GM21381 (cell line): ENCODE results near the gene LSP1.

Experiments used
- ATAC-seq: cut with Tn5 transposase; IDR thresholded peaks from one replicate; pipeline ENCODE4 v1.9.1; 2021; ENCODE audit warnings: mild to moderate bottlenecking, moderate library complexity; ENCODE audit not compliant: unreplicated experiment

Gene LSP1

DNA sequence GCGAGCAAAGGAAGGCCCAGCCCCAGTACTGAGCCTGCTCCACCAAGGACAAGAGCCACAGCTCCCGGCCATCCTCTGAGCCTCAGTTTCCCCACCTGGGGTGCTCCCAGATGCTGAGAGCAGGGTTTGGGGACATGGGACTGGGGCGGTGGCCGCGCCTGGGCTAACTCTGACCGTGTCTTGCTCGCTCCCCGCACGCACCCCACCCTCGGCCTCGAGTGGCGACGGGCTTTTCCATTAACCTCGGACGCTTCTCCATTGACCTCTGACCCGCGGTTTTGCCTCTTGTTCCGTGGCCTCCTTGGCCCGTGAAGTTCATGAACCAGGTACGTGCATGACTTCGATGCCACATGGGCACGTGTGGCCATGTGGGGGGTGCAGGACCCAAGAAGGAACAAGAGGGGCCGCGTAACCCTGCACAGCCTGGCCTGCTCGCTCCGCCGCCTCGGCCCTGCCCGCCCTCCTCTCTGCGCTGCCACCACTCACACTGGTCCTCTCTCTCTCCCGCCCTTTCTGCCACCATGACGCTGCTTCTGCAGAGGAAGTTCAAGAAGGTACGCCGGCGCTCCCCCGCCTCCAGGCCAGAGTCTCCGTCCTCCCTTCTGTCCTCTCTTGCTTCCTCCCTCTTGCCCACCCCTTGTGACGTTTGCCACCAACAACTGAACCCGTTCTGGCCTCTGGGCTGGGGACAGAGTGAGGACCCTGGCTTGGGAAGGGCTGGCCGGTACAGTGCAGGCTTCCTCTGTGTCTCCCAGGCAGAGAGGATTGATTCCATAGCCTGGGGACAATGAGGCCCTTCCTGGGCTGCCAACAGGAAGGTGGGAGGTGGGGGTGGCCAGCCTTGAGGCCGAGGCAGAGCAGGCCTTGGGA is 73.5 kb downstream of the LSP1 start:
- ATAC-seq = no peak

DNA sequence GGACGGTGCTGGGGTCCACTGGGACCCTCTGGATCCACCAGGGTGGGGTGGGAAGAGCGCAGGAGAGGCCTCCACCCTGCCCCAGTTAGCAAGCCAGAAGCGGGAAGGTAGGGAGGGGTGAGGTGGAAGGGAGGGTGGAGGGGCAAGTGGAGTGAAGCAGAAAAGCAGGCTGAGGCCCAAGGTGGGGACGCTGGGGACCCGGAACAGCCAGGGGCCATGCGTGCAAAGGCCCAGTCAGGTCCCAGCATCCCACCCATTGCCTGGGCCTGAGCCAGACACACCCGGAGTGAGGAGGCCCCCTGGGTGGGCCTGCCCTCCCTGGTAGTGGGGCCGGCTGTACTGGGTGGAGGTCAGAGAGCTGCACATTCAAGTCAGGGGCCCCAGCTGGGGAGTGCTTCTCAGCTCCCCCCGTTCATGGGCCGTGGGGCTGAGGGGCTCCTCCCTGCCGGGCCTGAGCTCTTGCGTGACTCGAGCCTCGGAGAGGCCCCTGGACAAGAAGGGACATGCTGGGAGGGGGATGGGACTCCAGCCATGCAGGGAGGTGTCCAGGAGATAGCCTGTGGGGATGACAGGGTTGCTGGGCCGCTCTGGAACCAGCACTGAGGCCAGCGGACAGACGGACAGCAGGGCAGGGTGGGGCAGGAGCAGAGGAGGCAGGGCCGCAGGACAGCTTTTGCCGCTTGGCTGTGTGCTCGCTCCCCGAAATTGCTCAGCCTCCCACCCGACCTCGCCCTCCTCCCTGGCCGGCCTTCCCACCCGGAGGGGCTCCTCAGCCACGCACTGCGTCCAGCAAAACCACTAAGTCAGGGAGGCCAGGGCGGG is 74.4 kb downstream of the LSP1 start:
- no peak for ATAC-seq

GRCh38 chr11:1927848-1928469 is 75.1 kb downstream of the LSP1 start:
- no peak for ATAC-seq

DNA sequence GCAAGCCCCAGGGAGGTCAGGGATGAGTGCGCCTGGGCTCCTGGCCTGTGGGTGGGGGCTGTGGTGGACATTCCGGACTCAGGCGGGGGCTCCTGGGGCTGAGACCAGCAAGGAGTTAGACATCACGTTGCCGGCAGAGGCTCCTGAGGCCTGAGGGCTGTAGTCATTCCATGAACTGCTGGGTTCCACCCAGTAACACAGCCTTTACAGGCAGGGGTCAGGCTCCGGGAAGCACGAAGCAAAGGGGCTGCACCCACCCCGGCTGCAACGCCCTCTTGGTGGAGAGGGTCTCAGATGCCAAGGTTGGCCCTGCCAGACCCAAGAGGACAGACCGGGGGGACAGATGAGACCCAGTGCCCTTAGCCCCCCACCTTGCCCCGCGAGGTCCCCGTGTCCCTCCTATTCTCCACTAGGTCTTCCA is 75.6 kb downstream of the LSP1 start:
- ATAC-seq = no peak

GRCh38 chr11:1928891-1929541 is 76.1 kb downstream of the LSP1 start:
- no peak for ATAC-seq

- ATAC-seq = no peak
Observed at GRCh38 chr11:1929621-1930461, 77.0 kb downstream of the LSP1 start.

- ATAC-seq = no peak
Observed at GRCh38 chr11:1930462-1930830, 77.6 kb downstream of the LSP1 start.

DNA sequence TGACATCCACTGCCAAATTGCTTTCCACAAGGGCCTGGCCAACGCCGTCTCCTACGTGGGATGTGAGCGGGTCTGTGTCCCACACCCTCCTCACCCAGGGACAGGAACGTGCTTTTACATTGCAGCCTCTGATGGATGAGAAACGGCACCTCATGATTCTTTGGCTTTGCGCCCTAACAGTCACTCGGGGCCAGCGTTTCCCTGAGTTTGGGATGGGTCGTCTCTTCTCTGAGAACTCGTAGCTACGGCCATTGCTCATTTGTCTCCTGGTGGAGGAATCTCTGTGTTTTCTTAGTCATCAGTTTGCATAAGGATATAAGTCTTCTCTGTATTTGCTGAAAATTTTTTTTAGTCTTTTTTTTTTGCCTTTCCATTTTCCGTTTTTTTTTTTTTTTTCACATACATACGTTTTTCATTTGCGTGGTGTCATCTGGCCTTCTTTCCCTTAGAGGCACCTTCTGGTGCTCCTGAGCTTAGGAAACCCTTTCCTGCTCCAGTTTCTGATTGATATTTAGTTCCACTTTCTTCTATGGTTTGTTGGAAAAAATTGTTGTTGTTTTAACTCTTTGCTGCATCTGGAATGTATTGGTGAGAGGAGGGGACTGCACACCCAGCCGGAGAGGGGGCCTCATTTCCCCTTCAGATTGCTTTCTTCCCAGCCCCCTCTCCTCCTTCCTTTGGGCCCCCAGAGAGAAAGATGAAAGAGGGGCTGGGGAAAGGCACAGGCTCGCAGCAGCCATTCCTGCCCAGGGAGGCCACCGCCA is 78.6 kb downstream of the LSP1 start:
- ATAC-seq = no peak

GRCh38 chr11:1932105-1932480 is 79.2 kb downstream of the LSP1 start:
- ATAC-seq = no peak

DNA sequence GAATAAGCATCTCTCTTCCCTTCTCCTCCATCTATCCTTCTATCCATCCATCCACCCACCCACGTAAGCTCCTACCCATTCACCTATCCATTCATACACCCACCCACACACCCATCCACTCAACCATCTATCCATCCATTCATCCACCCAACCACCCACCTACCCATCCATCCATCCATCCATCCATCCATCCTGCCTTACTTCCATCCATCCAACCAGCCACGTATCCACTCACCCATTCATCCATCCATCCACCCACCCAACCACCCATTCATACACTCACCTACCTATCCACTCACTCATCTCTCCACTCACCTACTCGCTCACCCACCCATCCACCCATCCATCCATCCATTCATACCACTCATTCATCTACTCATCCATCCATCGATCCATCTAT is 79.8 kb downstream of the LSP1 start:
- ATAC-seq = no peak

DNA sequence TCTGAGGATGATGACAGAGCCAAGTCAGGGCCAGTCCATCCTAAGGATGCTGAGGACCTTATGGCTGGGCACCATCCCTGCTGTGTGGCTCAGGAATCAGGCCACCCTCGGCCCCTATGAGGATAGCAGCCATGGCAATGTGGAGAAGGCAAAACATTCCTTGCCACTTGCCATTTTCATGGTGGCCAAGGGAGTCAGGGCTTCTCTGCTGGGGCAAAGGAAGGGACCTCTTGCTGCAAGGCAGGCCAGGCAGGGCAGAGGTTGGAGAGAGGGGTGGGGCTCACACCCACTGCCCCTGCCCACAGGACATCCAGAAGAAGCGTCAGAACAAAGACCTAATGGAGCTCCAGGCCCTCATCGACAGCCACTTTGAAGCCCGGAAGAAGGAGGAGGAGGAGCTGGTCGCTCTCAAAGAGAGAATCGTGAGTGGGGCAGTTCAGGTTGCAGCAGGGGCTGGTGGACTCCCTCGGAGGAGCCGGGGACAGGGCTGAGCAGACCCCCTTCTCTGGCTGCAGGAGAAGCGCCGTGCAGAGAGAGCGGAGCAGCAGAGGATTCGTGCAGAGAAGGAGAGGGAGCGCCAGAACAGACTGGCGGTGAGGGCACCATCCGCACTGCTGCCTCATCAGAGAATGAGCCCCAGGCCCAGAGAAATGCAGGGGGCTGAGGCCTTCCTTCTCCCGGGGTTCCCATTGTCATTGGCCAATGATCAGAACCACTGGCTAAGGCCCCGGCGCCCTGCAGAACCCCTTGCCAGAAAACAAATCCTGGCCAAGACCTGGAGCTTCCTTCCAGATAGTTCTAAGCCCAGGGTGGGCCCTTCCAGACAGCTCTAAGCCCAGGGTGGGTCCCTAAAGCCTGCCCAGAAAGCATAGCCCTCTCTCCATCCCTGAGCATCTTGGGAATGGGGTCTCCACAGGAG is 80.8 kb downstream of the LSP1 start:
- no peak for ATAC-seq

- no peak for ATAC-seq
Observed at GRCh38 chr11:1934335-1935155, 81.7 kb downstream of the LSP1 start.

DNA sequence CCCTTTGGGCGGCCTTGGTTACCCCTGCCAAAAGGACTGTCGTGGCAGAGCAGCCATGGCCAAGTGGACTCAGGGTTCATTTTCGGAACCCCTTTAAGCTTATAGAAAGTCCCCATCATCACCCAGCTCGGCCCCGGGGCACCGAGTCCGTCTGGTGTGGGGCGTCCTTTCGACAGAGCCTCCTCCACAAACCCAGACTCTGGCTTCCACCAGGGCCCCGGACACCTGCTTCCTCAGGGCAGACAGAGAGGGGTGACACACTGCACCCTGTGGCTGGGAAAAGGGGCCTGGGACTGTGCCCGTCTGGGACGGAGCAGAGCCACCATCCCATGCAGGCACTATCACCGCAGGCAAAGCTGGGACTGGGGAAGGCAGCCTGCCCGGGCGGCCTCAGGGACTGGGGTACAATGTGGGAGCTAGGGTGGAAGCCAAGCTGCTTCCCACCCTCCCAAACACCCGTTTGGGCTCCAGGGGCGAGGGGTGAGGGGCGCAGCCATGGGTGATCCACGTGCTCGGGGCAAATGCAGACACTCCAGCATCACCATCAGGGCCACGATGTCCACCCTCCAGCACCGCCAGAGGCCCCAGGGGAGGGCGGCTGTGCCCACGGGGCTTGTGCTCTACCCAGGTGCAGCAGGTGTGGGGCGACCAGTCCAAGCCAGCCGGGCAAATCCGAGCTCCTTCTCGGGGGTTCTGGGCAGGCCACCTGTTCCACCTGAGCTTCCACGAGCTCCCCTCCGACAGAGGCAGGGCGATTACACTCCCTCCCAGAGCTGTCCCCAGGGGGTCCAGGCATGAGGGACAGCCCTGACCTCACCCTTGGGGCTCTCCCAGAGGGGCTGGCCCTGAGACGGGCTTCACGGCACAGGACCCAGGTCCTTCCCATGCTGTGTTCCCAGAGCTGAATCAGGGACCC is 82.5 kb downstream of the LSP1 start:
- ATAC-seq = no peak

- no peak for ATAC-seq
Observed at GRCh38 chr11:1936072-1936780, 83.3 kb downstream of the LSP1 start.

GRCh38 chr11:1936781-1937615 is 84.1 kb downstream of the LSP1 start:
- ATAC-seq = no peak
